Hepatocyte (in vitro differentiated cells): ENCODE results near the gene GSTA5. TPM values are rescaled to one million over a fixed set of nuclear protein-coding genes. Genes with fewer than 3 reads are reported as not detected.

ENCODE experiments used
- DNase-seq: peaks from one replicate; pipeline ENCODE4 v3.0.0-alpha.2; 2016; ENCODE audit warnings: low spot score
- H2AFZ ChIP-seq: fragments of 200-600 bp; sonication (generic); 2 replicates; pipeline ENCODE4 v1.6.0; 2016; ENCODE audit warnings: antibody characterized with exemption, mild to moderate bottlenecking
- H3K27ac ChIP-seq: fragments of 200-600 bp; sonication (generic); 2 replicates; pipeline ENCODE4 v1.5.1; 2016; ENCODE audit warnings: mild to moderate bottlenecking
- H3K27me3 ChIP-seq: fragments of 200-600 bp; sonication (generic); 2 replicates; pipeline ENCODE4 v1.6.1; 2016
- H3K36me3 ChIP-seq: fragments of 200-600 bp; sonication (generic); replicated peaks from 2 replicates; pipeline ENCODE4 v1.5.1; 2016; ENCODE audit warnings: low read depth; ENCODE audit not compliant: insufficient read depth
- H3K4me1 ChIP-seq: fragments of 200-600 bp; sonication (generic); 2 replicates; pipeline ENCODE4 v1.5.1; 2016; ENCODE audit warnings: mild to moderate bottlenecking, moderate library complexity; ENCODE audit not compliant: insufficient read depth
- H3K4me2 ChIP-seq: fragments of 200-600 bp; sonication (generic); 2 replicates; pipeline ENCODE4 v1.6.0; 2016
- H3K4me3 ChIP-seq: fragments of 200-600 bp; sonication (generic); 2 replicates; pipeline ENCODE4 v1.5.1; 2016; ENCODE audit warnings: mild to moderate bottlenecking
- H3K79me2 ChIP-seq: fragments of 200-600 bp; sonication (generic); 2 replicates; pipeline ENCODE4 v1.6.0; 2017; ENCODE audit warnings: mild to moderate bottlenecking
- H3K9me2 ChIP-seq: fragments of 200-600 bp; sonication (generic); replicated peaks from 2 replicates; pipeline ENCODE4 v1.6.0; 2017; ENCODE audit warnings: mild to moderate bottlenecking; ENCODE audit not compliant: insufficient read depth
- H3K9me3 ChIP-seq: fragments of 200-600 bp; sonication (generic); 2 replicates; pipeline ENCODE4 v1.5.1; 2016; ENCODE audit warnings: low read depth, mild to moderate bottlenecking
- H4K20me1 ChIP-seq: fragments of 200-600 bp; sonication (generic); 2 replicates; pipeline ENCODE4 v1.6.0; 2016; ENCODE audit warnings: mild to moderate bottlenecking; ENCODE audit not compliant: insufficient read depth, poor library complexity, severe bottlenecking
- EZH2 ChIP-seq: fragments of 200-600 bp; sonication (generic); IDR thresholded peaks from 2 replicates; pipeline ENCODE4 v1.6.1; 2016; ENCODE audit warnings: antibody characterized with exemption, mild to moderate bottlenecking, borderline replicate concordance
- EZH2phosphoT487 ChIP-seq: fragments of 200-600 bp; sonication (generic); IDR thresholded peaks from one replicate; pipeline ENCODE4 v1.6.1; 2018; ENCODE audit warnings: antibody characterized with exemption, mild to moderate bottlenecking, low read depth, moderate library complexity; ENCODE audit not compliant: unreplicated experiment, severe bottlenecking
- WGBS: methylation state at CpG from one replicate; pipeline ENCODE4 v1.1.6; 2016; ENCODE audit warnings: low lambda C conversion rate; ENCODE audit errors: missing lambda C conversion rate; 5-methylcytosine and 5-hydroxymethylcytosine counted together
- polyA plus RNA-seq: library from polyadenylated mRNA; unstranded; fragments of >200 nt; fragmentation: Nextera tagmentation; extraction: Ambion mirVana; gene quantifications from 2 replicates; pipeline ENCODE4 v1.2.1, GENCODE V29; 2016
- total RNA-seq: library from RNA; depleted of rRNA; stranded (reverse); fragments of >200 nt; gene quantifications from 2 replicates; pipeline ENCODE4 v1.2.3, GENCODE V29; 2014
- TF ChIP-seq, protein P1 (sequence below): fragments of 200-600 bp; sonication (generic); IDR thresholded peaks from 2 replicates; pipeline ENCODE4 v1.5.1; 2016; ENCODE audit warnings: antibody characterized with exemption, mild to moderate bottlenecking; ENCODE audit not compliant: poor library complexity

GSTA5 gene
- total and polyA plus RNA-seq, 2 experiments from 2014 or later = not detected

DNA sequence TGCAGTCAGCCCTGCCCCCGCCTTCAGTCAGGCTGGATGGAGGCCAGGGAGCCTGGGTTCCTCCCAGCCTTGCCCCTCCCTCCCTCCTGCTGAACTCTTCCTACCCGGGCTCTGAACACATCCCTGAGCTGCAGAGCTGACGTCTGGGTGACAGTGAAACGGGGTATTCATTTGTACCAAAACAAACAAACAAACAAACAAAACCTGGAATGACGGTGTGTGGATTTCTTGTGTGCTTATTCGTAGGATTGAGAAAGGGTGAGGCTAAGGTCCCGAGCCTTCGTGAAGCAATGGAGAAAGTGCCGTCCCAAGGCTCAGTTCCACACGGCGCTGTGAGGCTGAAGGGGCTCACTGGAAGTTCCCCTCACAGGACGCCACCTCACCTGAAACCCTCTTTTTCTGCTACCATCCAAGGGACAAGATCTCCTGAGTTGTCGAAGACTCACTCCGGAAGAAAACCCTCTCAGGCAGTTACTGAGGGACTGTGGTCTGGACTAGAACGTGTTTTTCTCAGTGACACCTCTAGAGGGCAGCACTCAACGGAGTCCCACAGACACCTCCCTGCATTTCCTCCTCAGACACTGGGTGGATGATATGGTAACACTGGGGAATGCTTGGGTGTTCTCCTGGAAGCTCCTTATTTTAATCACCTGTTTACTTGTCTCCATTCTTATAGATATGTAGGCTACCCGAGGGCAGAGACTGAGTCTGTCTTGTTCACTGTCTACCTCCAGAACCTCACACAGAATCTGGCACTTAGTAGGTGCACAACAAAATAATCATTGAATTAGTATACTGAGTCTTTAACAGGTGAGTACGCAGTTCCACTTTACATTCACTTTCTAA lies 41.6 kb upstream of the GSTA5 start:
- Histone ChIP-seq H2AFZ (peak overlapping the region; percentile 99), H3K27ac (peak overlapping the region; percentile 71), H3K4me1 (no peaks in the 10 kb centered on the region), H3K4me2 (peak overlapping the region; percentile 81), H3K36me3 (no peaks in the 10 kb centered on the region), H3K9me3 (no peaks in the 10 kb centered on the region), H3K4me3 (peak overlapping the region; percentile 33), H3K79me2 (no peaks in the 10 kb centered on the region), H4K20me1 (no peaks in the 10 kb centered on the region), H3K9me2 (no peaks in the 10 kb centered on the region), H3K27me3 (no peaks in the 10 kb centered on the region)
- TF ChIP-seq, protein P1, sequence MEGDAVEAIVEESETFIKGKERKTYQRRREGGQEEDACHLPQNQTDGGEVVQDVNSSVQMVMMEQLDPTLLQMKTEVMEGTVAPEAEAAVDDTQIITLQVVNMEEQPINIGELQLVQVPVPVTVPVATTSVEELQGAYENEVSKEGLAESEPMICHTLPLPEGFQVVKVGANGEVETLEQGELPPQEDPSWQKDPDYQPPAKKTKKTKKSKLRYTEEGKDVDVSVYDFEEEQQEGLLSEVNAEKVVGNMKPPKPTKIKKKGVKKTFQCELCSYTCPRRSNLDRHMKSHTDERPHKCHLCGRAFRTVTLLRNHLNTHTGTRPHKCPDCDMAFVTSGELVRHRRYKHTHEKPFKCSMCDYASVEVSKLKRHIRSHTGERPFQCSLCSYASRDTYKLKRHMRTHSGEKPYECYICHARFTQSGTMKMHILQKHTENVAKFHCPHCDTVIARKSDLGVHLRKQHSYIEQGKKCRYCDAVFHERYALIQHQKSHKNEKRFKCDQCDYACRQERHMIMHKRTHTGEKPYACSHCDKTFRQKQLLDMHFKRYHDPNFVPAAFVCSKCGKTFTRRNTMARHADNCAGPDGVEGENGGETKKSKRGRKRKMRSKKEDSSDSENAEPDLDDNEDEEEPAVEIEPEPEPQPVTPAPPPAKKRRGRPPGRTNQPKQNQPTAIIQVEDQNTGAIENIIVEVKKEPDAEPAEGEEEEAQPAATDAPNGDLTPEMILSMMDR = peak; percentile 90
- TF ChIP-seq EZH2phosphoT487 = no peak
- no peak for TF ChIP-seq EZH2
- 20% methylated on average over 18 of the region's 18 CpGs for WGBS
- DNase-seq = peak; percentile 77

DNA sequence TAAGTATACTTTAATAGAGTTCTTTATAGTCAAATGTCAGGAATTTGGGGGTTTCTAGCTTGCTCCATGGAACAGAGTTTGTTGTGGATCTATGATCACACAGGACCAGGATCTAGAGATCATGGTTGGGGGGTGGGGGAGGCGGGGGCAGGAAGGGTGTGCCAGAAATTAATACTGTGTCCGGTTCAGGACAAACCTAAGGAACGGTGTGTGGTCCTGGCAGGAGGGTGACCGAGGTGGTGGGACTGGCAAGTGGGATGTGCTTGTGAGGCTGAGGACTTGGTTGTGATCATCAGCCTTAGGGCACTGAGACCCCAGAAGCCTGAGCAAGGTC lies 41.0 kb upstream of the GSTA5 start:
- Histone ChIP-seq H3K27ac (no peak overlapping the region), H2AFZ (peak overlapping the region; percentile 99), H3K27me3 (no peaks in the 10 kb centered on the region), H3K4me1 (no peaks in the 10 kb centered on the region), H3K9me2 (no peaks in the 10 kb centered on the region), H3K36me3 (no peaks in the 10 kb centered on the region), H3K4me2 (peak overlapping the region; percentile 81), H3K4me3 (no peak overlapping the region), H3K9me3 (no peaks in the 10 kb centered on the region), H3K79me2 (no peaks in the 10 kb centered on the region), H4K20me1 (no peaks in the 10 kb centered on the region)
- no peak for DNase-seq
- TF ChIP-seq, protein P1 = no peak
- no peak for TF ChIP-seq EZH2
- TF ChIP-seq EZH2phosphoT487 = no peak
- 85% methylated on average over 4 of the region's 4 CpGs for whole genome bisulfite sequencing

DNA sequence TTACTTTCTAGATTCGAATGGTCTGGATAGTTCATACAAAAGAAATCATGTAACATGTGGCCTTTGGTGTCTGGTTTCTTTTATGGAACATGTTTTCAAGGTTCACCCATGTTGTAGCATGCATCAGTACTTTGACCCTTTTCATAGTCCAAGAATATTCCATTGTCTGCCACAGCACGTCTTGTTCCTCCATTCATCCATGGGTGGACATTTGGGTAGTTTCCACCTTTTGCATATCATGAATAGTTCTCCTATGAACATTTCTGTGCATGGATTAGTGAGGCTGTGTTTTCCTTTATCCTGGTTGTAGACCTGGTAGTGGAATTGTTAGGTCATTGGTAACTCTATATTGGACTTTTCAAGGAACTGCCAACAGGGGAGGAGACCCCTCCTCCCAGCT lies 37.2 kb upstream of the GSTA5 start:
- no peaks in the 10 kb centered on the region for H3K27me3 ChIP-seq
- no peak overlapping the region for H3K4me2 ChIP-seq
- H3K27ac ChIP-seq = peak overlapping the region; percentile 6
- H4K20me1 ChIP-seq = no peaks in the 10 kb centered on the region
- H3K9me2 ChIP-seq = no peaks in the 10 kb centered on the region
- no peak overlapping the region for H2AFZ ChIP-seq
- no peaks in the 10 kb centered on the region for H3K4me1 ChIP-seq
- H3K9me3 ChIP-seq = no peaks in the 10 kb centered on the region
- no peak for TF ChIP-seq EZH2phosphoT487
- no peak for TF ChIP-seq EZH2
- TF ChIP-seq, protein P1 = no peak
- DNase-seq = no peak
- WGBS = 99% methylated on average over 2 of the region's 2 CpGs
- H3K79me2 ChIP-seq = no peaks in the 10 kb centered on the region
- no peaks in the 10 kb centered on the region for H3K36me3 ChIP-seq
- H3K4me3 ChIP-seq = no peak overlapping the region
